HG03066 (cell line): ENCODE results near the gene SLC25A19.

Experiments
- ATAC-seq: cut with Tn5 transposase; IDR thresholded peaks from one replicate; pipeline ENCODE4 v1.9.1; 2021; ENCODE audit warnings: low read depth; ENCODE audit not compliant: unreplicated experiment

Gene SLC25A19

DNA sequence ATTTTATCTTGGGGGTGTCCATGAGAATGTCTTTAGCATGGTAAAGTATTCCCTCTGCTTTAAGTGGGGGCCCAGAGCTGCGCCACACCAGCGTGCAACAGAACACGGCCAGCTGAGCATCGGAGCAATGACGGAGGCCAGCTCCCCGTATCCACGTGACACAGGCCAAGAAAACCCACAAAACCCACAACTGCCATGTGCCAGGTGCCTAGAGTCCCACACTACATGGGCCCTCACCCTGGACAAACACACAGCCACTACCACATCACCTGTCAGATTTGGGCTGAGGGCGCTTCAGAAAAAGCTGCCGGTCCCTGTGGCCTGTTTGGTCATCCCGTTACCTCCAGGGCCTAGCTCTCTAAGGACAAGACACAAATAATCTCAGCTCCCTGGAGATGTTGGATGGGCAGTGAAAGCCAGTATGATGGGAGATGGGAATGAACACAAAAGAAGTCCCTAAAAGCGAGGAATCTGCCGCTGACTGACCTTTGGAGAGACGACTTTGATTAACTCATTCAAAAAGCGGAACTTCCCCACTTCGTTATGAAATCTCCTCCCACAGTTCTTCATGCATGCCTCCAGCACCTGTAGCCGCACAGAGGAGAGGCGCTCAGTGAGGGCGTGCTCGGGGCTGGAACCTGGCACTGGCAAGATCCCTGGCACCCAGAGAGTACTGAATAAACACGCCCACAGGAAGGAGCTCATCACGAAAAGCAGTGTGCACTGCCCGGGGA, 44.9 kb downstream of the SLC25A19 start:
- no peak for ATAC-seq

DNA sequence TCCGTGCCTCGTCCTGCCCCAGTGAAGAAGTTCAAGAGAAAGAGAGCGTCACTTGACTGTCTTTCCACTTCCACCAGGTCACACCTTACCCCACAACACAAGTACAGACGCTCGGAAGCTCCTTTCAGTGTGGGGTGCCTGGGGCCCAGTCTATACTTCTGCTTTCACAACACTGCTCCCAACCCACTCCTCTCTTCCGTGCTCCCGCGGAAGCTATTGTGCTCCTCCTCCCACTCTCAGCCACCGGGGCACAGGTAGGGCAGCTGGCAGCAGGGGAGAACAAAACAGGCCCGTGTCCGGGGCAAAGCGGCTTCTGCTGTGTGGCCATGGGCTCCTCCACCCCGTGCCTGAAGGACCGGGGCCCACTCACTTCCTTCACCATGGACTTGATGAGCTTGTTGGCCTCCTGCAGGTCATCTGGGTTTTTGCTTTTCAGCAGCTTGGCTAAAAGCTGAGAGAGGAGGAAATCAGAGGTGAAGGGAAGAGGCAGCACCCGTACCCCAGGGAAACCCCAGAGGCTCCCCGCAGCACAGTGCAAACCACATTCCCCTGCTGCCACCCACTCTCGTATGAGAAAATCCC, 46.7 kb downstream of the SLC25A19 start:
- ATAC-seq, result no peak

DNA sequence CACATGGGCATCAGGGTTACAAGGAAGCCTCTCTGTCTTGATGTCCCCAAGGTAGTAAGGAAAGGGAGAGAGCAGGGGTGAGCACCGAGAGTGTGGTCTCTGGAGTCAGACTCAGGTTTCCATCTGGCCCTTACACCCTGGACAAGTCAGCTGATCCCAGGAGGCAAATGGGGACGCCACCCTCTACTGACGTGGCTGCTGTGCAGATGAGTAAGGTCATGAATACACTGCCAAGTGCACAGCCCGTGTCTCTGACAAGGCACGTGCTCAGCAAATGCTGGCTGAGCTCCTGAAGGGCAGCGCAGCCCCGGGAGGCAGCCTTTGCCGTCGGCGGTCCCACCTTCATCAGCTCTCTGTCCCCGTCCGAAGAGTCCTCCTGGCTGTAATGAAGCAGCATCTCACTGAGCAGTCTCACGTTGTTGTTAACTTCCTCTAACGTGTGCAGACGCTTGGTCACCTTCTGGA, 47.2 kb downstream of the SLC25A19 start:
- ATAC-seq, result no peak

DNA sequence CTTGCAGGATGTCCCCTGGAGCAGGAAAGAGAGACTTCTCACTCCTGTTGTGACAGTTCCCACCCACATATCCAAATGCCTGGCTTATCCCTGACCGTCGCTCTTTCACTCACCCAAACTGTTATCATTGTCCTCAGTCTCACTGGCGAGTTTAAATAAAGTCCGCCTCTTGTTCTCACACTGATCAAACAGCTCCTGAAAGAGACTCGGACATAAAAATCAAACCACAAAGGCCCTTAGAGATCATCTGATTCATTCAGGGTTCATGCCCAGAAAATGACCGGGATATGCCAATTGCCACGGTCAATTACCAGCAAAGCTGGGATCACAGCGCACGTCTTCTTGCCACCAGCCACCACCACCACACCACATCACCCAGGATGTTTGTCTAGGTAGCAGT, 47.7 kb downstream of the SLC25A19 start:
- ATAC-seq, result no peak

DNA sequence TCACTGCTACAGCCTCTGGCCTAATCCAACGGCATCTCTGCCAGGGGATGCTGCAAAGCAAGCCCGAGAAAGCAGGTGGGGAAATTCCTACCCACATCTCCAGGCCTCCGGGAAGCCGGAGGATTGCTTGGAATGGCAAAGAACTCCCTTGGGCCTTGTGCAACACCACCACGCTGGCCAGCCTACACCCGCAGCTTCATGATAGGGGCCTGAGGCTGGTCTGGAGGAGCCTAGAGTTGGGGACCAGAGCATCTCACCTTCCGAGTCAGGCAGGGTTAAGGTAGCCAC, 48.1 kb downstream of the SLC25A19 start:
- ATAC-seq, result no peak

DNA sequence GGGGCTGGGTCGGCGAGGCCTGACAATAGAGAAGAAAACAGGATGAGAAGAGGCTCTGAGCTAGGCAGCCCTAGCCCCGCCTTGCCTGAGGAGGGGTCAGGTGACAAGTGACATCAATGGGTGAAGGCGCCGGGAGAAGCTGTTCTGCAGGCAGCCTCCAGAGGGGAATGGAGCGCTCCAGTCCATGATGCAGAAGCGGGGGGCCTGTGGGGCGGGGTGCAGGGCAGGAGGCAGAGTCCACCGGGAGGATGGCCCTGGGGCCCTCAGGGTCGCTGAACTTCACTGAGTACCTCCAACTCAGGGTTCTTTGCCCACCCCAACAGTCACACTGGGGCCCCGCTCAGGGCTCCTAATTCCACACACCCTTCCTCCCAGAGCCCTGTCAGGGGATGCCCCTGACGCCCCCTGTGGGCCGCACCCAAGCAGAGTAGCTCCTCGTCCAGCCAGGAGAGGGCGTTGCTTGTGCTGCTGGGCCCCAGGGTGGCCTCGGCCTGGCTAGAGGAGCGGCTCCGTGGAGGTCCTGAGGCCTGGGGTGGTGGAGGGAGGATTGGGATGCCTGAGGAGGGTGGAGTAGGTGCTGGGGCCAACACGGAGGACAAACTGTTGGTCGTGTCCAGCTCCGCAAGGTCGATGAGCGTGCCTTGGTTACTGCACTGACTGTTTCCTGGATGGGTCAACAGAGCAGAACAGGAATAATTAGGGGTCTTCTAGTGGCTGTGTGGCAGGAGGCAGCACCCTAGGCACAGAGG, 48.7 kb downstream of the SLC25A19 start:
- ATAC-seq, result no peak

DNA sequence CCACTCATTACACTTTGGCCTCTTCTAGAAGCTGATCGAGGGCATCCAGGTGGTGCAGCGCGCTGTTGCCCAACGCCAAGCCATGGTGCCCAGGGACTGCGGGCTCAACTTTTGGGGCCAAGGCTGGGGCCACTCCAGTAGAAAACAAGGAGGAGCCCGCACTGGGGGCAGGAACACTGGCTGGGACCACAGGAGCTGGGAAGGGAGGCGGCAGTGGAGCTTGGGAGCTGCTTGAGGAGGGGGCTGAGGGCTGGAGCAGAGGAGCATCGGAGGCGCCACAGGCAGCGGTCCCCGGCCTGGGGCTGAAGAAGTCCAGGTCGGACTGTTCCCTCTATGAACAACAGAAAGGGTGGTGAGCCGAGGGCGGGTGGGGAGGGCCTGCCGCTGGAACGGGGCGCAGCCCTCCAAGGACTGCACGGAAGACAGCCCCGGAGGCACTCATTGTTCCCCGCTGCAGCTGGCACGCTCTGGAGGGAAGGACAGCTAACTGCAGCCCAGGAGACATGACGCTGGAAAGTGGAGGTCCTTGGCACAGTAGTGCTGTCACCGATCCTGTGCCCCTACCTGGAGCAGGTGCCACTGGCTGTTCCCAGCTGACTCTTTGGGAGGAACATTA, 49.3 kb downstream of the SLC25A19 start:
- ATAC-seq, result no peak

DNA sequence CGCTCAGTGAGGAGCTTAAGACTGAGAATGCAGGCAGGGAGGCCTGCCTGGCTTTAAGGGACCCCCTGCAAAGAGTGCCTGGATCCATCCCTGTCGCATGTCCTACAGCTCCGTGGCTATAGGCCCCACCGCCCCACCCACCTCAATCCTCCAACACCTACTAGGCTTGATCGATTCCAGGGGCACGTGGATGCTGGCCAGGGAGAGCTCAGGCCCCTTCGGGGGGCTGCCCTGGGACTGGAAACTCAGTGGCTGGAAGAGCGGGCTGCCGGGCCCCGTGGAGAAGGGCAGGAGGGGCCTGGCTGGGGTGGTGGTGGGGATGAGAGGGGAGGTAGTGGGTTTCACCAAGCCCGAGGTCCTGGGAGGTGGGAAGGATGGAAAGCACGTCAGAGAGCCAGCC, 50.0 kb downstream of the SLC25A19 start:
- no peak for ATAC-seq

DNA sequence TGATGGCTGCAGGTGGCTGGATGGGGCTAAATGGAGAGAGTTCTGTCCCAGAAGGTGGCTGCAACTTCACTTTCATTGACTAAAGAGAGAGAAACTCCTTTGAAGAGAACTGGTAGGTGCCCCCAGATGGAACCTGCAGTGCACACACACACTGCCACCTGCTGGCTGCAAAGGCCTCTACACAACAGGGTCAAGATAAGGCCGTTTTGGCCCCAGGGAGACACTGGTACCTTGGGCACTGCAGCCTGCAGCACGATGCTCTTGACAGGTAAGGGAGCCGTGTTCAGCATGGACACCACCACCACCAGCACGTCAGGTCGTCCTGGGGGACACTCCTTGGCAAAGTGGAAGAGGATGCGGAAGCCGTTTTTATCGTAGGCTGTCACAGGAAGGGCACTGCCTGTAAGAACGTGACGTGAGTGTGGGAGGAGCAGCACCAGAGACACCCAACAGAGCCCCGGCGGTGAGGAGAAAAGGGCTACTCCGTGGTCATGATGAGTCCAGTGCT, 50.5 kb downstream of the SLC25A19 start:
- ATAC-seq, result no peak

DNA sequence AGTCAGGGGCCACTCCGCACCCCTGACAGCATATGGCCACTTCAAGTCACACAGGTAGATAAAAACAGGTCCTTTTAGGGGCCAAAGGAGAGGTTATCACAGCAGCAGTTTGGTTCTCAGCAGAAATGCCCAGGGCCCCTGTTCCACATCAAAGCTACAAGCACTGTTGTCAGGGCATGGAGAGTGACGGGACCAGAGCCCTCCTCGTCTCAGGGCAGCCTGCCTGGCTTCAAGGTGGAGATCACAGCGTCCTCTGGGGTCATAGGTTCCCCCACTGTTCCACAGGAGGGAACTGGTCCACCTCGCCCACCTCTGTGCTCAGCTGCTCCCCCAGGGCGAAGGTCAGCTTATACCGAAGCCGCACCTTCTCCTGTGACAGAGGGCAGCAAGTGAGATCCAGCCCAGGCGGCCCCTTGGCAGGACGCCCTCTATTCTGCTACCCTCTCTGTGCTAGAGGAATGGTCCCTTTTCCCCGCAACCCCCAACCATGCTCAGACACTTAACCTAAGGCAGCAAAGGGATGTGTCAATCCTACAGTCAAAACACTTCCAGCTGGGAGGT, 51.1 kb downstream of the SLC25A19 start:
- no peak for ATAC-seq

DNA sequence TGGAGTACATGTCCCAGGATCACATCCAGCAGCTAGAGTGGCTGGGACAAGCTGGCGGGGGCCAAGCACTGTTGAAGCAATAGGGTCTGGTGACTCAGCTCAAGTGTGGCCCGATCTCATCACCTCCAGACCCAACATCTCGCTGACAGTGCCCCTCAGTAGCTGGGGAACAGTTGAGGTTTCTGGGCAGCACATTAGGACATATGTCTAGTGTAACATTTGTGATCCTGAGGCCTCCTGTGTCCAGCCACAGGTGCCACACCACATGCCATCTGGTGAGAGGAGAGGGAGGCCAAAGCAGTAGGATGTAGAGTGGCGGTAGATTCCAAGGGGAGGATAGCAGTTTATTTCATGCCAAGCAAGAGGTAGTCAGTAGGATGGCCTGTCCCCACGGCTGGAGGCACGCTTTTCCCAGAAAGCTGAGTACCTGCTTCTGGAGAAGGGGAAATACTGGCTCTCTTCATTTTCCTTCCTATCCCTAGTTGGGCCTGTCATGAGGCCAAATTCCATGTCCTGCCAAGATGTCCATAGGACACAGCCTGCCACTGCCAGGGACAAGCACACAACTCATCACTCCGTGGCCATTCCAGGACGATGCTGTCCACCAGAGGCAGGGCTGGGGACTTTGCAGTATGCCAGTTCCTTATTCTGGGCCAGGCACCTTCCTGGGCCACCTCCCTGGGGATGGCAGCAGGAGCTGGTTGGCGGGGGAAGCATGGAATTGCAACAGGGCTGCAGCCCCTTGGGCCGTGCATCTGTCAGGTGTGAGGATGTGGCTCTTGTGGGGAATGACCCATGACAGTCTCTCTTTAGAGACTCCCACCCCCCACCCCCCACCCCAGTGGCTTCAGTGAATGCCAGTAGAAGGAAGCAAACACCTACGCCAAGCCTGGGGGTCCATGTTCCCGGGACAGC, 51.9 kb downstream of the SLC25A19 start:
- no peak for ATAC-seq

DNA sequence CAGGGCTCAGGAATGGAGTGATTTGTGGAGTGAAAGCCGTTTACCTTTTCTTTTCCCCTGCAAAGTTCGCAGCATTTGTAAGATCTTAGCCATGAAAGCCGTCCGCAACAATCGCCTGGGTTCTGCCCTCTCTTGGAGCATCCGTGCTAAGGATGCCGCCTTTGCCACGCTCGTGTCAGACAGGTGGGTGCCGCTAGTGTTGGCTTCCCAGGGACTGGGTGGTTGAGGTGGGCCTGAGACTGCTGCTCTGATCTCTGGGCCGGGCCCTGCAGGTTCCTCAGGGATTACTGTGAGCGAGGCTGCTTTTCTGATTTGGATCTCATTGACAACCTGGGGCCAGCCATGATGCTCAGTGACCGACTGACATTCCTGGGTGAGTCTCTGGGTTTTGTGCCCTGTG, 56.4 kb downstream of the SLC25A19 start:
- no peak for ATAC-seq

DNA sequence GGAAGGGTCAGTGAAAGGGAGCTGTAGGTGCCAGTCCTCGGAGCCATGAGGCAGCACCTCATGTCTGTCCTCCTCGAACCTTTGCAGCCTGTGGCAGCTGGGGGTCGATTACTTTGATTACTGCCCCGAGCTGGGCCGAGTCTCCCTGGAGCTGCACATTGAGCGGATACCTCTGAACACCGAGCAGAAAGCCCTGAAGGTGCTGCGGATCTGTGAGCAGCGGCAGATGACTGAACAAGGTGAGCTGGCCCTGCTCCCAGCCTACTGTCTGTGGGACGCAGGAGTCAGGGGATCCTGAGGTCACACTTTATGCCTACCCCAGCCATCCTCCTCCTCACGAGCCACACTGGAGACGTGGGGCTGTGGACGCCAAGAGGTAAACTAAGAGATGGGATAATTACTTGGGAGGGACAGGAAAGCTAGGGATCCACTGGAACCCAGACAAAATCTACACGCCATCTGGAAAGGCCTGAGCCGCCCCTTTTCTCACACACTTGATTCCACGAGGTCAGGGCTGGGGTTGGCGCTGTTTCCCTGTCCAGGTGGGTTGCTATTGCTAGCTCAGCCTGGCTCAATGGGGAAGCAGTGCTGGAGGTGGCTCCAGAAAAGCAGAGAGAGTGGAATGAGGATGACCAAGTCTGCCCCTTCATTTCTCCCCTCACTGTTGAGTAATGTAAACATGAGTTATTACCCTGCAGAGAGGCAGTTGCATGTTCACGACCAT, 57.3 kb downstream of the SLC25A19 start:
- ATAC-seq, result no peak

DNA sequence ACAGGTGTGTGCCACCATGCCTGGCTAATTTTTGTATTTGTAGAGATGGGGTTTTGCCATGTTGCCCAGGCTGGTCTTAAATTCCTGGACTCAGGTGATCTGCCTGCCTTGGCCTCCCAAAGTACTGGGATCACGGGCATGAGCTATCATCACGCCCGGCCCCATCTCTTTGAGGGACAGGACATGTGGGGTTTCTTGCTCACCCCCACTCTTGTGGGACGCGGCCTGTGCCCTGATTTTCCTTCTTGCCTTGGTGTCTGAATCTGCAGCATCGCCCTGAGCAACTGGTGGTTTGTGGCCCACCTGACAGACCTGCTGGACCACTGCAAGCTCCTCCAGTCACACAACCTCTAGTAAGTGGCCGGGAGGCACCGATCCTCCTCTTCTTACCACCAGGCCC, 58.2 kb downstream of the SLC25A19 start:
- no peak for ATAC-seq

DNA sequence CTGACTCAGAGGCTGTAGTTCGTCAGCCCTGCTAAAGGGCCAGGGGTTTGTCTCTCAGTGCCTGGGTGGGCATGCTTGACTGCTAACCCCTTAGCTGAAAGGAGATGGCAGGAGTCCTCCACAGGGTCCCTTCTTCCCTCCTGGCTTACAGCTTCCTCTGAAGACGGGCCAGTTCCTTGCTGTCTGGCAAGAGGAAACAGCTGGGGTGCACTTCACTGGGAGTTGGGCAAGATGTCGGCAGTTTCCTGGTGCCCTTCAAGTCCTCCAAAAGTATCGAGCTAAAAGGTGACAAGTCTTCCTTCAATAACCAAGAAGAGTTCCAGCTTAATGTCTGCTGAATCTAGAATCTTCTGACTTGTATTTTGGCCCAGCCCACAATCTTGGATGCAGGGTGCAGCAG, 60.4 kb downstream of the SLC25A19 start:
- no peak for ATAC-seq

DNA sequence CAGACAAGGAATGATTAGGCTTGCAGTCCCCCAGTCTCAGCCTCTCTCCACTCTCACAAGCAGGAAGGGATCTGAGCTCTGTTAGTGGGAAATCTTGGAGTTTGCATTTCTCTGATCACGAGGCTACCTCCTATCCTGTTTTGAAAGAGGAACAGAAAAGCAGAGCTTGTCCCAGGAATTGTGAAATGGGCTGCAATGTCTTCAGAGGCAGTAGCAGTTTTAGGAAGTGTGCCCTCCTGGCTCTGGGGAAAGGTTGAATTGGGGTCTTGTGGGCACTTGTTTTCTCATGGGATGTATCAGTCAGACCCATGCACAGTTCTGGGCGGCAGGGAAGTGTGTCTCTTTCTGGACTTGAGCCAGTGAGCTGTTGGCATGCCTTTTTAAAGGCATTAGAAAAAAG, 60.9 kb downstream of the SLC25A19 start:
- no peak for ATAC-seq

DNA sequence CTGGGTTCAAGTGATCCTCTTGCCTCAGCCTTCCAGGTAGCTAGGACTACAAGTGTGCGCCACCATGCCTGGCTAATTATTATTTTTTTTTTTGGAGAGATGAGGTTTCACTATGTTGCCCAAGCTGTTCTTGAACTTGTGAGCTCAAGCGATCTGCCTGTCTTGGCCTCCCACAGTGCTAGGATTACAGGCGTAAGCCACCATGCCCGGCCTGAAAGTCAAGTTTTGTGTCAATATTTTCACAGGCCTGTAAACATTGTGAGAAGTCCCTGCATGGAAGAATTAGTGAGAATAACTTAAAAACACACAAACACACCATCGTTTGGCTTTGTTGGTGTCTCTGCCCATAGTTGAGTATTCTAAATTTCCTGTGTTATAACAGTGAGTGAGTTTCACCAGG, 61.5 kb downstream of the SLC25A19 start:
- ATAC-seq, result no peak

DNA sequence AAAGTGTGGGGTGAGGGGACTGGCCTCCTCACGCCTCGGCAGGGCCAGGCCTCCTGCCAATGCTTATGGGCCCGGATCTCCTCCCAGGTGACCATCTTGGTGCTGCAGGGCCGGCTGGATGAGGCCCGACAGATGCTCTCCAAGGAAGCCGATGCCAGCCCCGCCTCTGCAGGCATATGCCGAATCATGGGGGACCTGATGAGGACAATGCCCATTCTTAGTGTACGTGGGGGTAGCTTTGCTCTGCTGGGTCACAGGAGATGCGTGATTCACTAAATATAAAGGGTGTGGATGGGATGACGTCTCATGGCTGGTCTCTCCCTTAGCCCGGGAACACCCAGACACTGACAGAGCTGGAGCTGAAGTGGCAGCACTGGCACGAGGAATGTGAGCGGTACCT, 64.2 kb downstream of the SLC25A19 start:
- no peak for ATAC-seq
